Measurements from ENCODE around the gene IKZF3.

The IKZF3 gene

DNA sequence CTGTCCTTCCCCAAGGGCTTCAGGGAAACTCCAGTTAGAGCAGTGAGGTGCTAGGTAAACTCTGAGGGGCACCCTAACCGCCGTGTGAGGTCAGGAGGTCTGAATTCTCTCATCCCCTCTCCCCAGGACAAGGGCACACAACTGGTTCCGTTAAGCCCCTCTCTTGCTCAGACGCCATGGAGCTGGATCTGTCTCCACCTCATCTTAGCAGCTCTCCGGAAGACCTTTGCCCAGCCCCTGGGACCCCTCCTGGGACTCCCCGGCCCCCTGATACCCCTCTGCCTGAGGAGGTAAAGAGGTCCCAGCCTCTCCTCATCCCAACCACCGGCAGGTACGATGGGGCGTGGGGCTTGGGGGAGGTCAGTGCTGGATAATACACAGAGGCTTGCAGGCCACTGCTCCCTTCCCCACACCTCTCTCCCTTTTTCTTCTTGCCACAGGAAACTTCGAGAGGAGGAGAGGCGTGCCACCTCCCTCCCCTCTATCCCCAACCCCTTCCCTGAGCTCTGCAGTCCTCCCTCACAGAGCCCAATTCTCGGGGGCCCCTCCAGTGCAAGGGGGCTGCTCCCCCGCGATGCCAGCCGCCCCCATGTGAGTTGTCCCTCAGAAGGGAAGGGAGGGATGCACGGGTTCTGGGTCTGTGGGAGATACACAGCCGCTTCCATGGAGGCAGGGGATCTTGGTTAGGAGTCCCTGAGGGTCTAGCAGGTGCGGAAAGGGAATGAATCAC lies 121.8 kb downstream of the IKZF3 start:
- H3K36me3 Mint-ChIP-seq = no peaks in the 10 kb centered on the region
- no peak overlapping the region for H3K27ac Mint-ChIP-seq
- H3K27me3 Mint-ChIP-seq = peaks cover 3% of the 10 kb centered on the region
- no peaks in the 10 kb centered on the region for H3K9me3 Mint-ChIP-seq (ENCODE audit: low read depth)
- no peak overlapping the region for H3K4me3 Mint-ChIP-seq
- peaks cover 13% of the 10 kb centered on the region for H3K4me1 Mint-ChIP-seq (ENCODE audit: low read depth)

DNA sequence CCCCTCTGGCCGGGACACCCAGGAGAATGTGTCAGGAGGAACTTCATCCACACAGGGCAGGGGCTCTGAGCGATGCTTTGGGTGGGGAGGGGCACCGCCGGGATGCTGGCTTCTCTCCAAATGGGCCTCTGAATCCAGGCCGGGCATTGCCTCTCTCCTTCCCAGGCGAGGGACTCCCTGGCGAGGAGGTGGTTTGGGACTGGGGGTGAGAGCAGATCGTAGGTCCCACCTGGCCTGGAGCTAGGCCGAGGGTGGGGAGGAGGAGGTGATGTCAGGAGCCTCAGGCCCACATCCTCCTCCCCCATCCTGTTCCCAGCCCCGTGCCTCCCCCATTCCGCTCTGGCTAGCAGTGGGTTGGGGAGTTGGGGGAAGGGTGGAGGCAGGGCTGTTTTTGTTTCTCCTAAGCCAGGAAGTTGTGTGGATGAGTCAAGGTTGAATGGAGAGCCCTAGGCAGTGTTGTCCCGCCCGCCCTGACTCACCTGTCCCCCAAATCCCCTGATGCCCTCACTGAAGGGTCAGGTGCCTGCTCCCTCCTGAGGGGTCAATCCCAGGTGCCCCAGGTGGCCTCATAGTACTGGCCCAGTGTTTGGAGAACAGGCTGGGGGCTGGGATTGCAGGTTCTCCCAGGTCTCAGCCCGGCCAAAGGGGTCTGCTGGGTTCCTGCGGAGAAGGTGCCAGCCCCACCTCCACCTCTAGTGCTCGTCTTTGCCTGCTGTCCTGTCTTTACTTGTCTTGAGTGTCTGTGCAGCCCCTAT lies 123.6 kb downstream of the IKZF3 start:
- Mint-ChIP-seq H3K4me1 (ENCODE audit: low read depth) (peaks cover 13% of the 10 kb centered on the region), H3K27me3 (peaks cover 3% of the 10 kb centered on the region), H3K9me3 (ENCODE audit: low read depth) (no peaks in the 10 kb centered on the region), H3K27ac (no peak overlapping the region), H3K4me3 (no peak overlapping the region), H3K36me3 (no peaks in the 10 kb centered on the region)

DNA sequence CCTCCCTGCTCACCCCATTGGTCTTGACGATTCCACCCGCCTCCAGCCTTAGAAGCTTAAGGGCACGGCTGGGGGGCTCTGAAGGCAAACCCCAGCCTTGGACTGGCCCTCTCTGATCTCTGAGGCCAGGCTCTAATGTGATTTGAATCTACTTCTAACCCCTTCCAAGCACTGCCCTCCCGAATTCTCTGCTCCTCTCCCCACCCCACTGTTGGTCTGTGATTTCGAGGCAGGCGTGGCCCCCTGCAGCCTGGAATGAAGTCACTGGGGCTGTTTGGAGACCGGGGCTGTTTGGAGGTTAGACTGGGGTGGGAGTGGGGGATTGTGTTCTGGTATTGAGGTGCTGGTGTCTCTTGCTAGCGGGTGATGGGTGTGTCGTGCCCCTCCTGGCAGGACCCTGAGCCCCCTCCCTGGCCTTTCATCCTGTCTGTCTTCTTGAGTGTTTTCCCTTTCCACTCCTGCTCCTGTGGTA lies 124.2 kb downstream of the IKZF3 start:
- Mint-ChIP-seq H3K36me3 (no peaks in the 10 kb centered on the region), H3K9me3 (ENCODE audit: low read depth) (no peaks in the 10 kb centered on the region), H3K27ac (no peak overlapping the region), H3K27me3 (peaks cover 3% of the 10 kb centered on the region), H3K4me3 (peak overlapping the region; percentile 42), H3K4me1 (ENCODE audit: low read depth) (peaks cover 13% of the 10 kb centered on the region)

DNA sequence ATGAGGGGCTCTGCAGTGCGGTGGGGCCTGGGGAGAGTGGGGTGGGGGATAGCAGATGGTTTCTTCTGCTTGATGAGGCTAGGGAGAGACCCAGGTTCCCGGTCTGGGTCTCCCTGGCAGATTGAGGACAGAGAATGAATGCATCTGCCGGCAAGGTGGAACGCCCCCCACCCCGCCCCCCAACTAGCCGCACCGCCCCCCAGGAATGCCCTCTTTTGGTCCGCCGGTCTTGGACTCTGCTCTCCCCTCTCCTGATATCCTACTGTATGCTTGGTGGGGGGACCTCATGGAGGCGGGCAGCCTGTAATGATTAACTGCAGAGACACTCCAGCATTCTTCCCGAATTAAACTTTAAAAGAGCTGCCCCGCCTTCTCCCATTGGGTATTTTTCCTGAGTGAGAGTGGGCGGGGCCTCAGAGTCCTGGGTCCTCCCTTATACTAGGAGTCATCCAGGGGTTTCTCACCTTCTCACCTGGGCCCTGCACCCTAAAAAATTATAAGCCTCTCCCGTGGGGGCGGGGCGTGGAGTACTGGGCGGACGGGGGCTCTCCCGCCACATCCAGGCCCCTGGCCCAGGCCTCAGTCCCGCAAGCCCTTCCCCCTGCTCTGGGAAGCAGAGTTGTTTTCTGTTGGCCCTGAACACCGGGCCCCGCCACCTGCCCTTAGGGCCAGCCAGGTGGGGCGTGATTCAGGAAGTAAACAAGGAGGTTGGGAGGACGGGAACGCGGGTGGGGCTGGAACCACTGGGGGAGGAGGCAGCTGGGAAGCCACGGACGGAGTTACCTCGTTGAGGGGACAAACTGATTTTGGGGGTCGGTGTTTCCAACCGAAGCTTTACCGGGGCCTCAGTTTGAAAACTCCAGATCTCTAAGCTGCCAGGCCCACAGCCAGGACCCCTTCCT lies 124.9 kb downstream of the IKZF3 start:
- Mint-ChIP-seq H3K27me3 (peaks cover 3% of the 10 kb centered on the region), H3K36me3 (no peaks in the 10 kb centered on the region), H3K4me3 (no peak overlapping the region), H3K27ac (no peak overlapping the region), H3K4me1 (ENCODE audit: low read depth) (peaks cover 13% of the 10 kb centered on the region), H3K9me3 (ENCODE audit: low read depth) (no peaks in the 10 kb centered on the region)

DNA sequence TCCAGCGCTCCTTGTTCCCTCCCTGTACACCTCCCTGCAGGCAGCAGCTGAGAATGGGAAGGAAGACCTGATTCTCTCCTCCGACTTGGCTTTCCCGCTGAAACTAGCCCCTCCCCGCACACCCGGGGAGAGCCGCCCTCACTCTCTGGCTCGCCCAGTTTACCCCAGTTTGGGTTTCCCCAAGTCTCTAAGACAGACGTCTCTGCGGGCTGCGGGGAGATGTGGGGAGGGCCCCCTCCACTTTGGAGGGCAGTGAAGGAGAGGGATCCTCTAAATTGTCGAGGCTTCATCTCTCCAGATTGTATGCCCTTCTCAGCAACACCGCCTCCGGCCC lies 125.6 kb downstream of the IKZF3 start:
- H3K4me1 Mint-ChIP-seq (ENCODE audit: low read depth) = peaks cover 13% of the 10 kb centered on the region
- H3K27me3 Mint-ChIP-seq = peaks cover 3% of the 10 kb centered on the region
- H3K9me3 Mint-ChIP-seq (ENCODE audit: low read depth) = no peaks in the 10 kb centered on the region
- H3K4me3 Mint-ChIP-seq = peak overlapping the region; percentile 79
- H3K36me3 Mint-ChIP-seq = no peaks in the 10 kb centered on the region
- H3K27ac Mint-ChIP-seq = no peak overlapping the region

DNA sequence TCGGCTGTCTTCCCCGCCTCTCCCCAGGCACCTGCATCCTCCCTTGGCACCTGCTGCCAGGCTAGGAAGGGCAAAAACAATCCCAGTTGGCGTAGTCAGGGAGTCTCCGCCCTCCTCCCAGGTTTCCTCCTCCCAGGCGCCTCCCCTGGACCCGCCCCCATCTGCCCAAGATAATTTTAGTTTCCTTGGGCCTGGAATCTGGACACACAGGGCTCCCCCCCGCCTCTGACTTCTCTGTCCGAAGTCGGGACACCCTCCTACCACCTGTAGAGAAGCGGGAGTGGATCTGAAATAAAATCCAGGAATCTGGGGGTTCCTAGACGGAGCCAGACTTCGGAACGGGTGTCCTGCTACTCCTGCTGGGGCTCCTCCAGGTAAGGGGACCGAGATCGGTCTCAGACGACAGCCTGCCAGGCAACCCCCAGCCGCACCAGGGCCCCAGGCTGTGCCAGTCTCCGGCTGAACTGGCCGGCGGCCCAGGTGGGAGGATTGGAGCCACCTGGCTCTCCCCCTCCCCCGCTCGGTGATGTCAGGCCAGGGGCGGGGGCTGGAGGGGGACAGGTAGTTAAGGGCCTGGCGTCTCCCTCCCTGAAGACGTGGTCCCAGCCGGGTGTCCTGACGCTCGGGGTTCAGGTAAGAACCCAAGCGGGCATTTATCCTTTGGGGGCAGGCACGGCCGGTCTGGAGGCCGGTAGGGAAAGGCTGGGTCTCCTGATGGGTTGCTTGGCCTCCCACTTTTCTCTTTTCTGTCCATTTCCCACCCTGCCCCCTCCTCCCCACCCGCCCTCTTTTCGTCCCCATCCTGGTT lies 126.1 kb downstream of the IKZF3 start, which contains the start of gene GRB7:
TSS of gene GRB7 (plus strand) at position 179 of the 808 bp plus-strand sequence. CDS start 4,364 bp downstream, outside the sequence.
- no peak within 1 kb of the TSS for H3K27ac Mint-ChIP-seq
- peaks cover 13% of the 10 kb centered on the region for H3K4me1 Mint-ChIP-seq (ENCODE audit: low read depth)
- H3K27me3 Mint-ChIP-seq = peaks cover 3% of the 10 kb centered on the region
- H3K4me3 Mint-ChIP-seq = peak within 1 kb of the TSS; percentile 79
- H3K36me3 Mint-ChIP-seq = no peaks in the 10 kb centered on the region
- no peaks in the 10 kb centered on the region for H3K9me3 Mint-ChIP-seq (ENCODE audit: low read depth)

DNA sequence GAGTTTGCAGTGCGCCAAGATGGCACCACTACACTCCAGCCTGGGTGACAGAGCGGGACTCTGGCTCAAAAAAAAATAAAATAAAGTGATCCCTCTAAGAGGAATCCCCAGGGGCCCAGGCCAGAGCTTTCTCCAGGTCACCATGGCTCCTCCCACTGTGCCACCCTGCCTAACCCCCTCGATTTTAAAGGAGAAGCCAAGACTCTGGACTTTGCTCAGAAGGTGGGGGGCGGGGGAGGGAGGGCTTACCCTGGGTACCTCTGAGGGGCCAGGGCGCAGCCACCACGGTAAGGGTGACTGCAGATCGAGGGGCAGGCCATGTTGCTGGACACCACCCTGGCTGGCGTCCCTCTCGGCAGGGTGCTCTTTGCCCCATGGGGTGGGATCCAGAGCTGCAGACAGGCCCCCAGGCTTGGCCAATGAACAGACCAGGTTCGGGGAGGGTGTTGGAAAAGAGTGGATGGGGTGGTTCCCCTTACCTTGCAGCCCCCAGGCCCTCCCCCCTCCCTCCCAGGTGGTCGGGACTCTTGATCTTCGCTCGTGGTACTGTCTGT lies 126.8 kb downstream of the IKZF3 start:
- Mint-ChIP-seq H3K4me1 (ENCODE audit: low read depth) (peaks cover 15% of the 10 kb centered on the region), H3K27me3 (peaks cover 3% of the 10 kb centered on the region), H3K9me3 (ENCODE audit: low read depth) (no peaks in the 10 kb centered on the region), H3K36me3 (no peaks in the 10 kb centered on the region), H3K27ac (no peak overlapping the region), H3K4me3 (no peak overlapping the region)

DNA sequence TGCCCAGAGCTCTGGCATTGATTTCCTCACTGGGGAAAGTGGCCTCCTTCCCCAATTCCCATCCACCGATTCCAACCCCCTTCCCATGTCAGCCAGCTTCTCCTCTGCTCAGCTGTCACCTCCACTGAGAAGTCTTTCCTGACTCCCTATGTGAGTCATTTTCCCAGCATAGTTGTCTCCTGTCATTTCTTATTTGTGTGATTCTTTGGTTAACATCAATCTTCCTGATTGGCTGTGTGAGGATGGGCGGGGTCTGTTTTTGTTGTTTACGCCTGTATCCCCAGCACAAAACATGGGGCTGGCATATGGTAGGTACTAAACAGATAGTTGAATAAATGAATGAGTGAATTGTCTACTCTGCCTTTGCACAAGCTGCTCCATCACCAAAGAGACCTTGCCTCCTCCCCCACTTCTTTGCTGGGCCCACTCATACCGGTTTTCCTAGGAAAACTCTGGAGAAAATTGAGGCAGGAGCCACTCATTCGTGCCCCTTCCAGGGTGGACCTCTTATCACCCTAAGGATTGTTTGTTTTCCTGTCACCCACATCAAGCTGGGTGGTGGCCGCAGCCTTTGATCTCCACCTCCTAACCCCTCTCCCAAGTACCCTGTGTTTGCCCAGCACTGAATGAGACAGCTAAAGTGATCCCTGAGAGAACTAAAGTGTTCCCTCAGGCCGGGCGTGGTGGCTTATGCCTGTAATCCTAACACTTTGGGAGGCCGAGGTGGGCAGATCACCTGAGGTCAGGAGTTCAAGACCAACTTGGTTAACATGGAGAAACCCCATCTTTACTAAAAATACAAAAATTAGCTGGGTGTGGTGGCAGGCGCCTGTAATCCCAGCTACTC lies 127.6 kb downstream of the IKZF3 start:
- Mint-ChIP-seq H3K27me3 (peaks cover 3% of the 10 kb centered on the region), H3K36me3 (no peaks in the 10 kb centered on the region), H3K27ac (no peak overlapping the region), H3K4me3 (no peak overlapping the region), H3K4me1 (ENCODE audit: low read depth) (peaks cover 15% of the 10 kb centered on the region), H3K9me3 (ENCODE audit: low read depth) (no peaks in the 10 kb centered on the region)

DNA sequence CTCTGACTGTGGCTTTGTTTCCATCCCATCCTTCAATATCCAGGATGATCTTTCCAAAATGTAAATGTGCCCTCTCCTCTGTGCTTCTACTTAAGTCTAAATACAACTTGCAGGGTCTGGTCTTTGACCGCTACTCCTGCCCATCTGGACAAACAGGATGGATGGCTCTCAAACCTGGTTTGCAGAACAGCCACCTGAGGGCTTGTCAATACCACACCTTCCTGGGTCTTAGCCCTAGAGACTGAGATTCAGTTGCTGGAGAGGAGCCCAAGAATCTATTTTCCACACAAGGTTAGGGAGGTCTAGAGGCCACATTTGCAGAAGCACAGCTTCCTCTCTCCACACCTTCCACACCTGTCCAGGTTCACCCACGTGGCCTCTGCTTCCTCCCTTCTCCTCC lies 128.2 kb downstream of the IKZF3 start:
- H3K27ac Mint-ChIP-seq = no peak overlapping the region
- H3K4me1 Mint-ChIP-seq (ENCODE audit: low read depth) = peaks cover 15% of the 10 kb centered on the region
- peaks cover 3% of the 10 kb centered on the region for H3K27me3 Mint-ChIP-seq
- H3K9me3 Mint-ChIP-seq (ENCODE audit: low read depth) = no peaks in the 10 kb centered on the region
- H3K36me3 Mint-ChIP-seq = no peaks in the 10 kb centered on the region
- no peak overlapping the region for H3K4me3 Mint-ChIP-seq

DNA sequence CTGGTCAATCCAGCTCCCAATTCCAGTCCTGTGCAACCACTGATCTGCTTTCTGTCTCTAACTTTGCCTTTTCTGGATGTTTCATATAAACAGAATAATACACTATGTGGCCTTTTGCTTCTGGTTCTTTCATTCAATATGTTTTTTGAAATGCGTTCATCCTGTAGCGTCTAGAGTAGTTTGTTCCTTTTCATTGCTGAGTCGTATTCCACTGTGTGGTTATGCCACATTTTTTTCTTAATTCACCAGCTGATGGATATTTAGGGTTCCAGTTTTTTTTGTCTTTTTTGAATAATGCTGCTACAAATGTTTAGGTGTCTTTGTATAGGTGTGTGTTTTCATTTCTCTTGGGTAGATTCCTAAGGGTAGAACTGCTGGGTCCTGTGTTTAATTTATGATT lies 131.5 kb downstream of the IKZF3 start:
- H3K36me3 Mint-ChIP-seq = peaks cover 2% of the 10 kb centered on the region
- H3K4me3 Mint-ChIP-seq = peak overlapping the region; percentile 3
- H3K4me1 Mint-ChIP-seq (ENCODE audit: low read depth) = peaks cover 16% of the 10 kb centered on the region
- no peaks in the 10 kb centered on the region for H3K9me3 Mint-ChIP-seq (ENCODE audit: low read depth)
- no peak overlapping the region for H3K27ac Mint-ChIP-seq
- no peaks in the 10 kb centered on the region for H3K27me3 Mint-ChIP-seq

DNA sequence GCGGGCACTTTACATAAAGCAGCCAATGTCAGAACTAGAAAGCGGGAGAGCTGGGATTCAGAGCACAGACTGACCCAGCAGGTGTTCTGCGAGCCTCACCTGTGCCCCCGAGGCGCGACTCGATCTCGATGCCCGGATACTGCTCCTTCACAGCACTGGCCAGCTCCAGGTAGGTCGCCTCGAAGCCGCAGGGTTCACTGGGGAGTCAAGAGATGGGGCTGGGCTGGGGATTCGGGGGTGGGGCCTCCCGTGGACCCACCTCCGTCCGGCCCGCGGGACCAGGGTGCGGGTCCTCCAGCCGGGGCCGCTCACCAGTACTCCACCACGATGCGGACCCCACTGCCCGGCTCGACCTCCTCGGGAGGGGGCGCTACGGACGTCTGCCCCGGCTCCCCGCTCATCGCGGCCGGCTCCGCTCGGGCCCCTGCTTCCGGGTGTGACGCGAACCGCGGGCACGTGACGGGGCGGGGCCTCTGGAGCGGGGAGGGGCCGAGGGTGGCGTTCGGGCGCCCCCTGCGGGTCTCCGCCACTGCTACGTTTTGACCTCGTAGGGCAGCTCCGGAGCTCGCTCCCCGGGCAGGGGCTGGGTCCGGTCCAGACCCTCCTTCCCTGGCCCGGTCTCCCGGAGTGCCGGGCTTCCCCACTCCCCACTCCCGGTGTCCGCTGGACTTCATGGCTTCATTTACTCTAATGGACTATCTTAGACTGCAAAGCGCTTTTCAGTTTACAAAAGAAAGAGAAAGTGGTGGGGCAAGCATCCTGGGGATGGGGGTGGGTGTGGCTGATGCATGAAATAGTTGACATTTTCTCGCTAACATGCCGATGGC lies 133.8 kb downstream of the IKZF3 start, which contains the start of gene MIEN1:
TSS of gene MIEN1 (minus strand) at position 438 of the 827 bp plus-strand sequence. CDS start at position 401, 37 bp downstream.
- H3K4me3 Mint-ChIP-seq = peak within 1 kb of the TSS; percentile 94
- H3K9me3 Mint-ChIP-seq (ENCODE audit: low read depth) = no peaks in the 10 kb centered on the region
- H3K27me3 Mint-ChIP-seq = no peaks in the 10 kb centered on the region
- H3K4me1 Mint-ChIP-seq (ENCODE audit: low read depth) = peaks cover 16% of the 10 kb centered on the region
- H3K27ac Mint-ChIP-seq = peak within 1 kb of the TSS; percentile 87
- H3K36me3 Mint-ChIP-seq = peaks cover 2% of the 10 kb centered on the region

DNA sequence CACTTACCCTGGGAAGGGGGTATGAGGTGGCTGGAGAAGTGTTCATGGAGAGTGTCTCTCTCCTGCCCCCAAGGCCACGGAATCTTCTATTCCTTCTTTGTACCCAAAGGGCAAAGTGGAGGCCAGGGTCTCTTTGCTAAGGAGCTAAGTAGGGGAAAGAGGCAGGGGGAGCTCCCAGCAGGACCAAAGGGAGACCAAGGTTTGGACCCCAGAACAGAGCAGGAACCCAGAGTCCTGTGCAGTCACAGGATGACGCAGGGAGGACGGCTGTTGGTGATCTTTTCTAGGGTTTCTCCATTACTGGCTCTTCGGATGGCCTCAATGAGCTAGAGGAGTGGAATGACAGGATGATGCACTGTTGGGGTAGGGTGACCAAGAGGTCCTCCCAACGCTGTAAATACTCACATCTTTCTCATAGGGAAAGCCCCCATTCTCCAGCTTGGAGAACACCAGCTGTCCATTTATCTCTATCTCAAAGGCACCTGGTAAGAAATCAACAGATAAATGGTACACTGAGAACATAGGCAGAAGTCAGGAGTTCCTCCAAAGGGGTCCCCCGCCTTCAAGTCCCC lies 134.7 kb downstream of the IKZF3 start:
- peak overlapping the region; percentile 87 for H3K27ac Mint-ChIP-seq
- H3K36me3 Mint-ChIP-seq = peaks cover 2% of the 10 kb centered on the region
- H3K27me3 Mint-ChIP-seq = no peaks in the 10 kb centered on the region
- peak overlapping the region; percentile 94 for H3K4me3 Mint-ChIP-seq
- H3K4me1 Mint-ChIP-seq (ENCODE audit: low read depth) = peaks cover 16% of the 10 kb centered on the region
- no peaks in the 10 kb centered on the region for H3K9me3 Mint-ChIP-seq (ENCODE audit: low read depth)

All from activated naive CD8-positive, alpha-beta T cell (primary cell).